M059J (cell line): ENCODE results near the gene FAM131C. TPM values are rescaled to one million over a fixed set of nuclear protein-coding genes. Genes with fewer than 3 reads are reported as not detected.
A peak's percentile ranks its signal among the peaks of the same experiment; 100 is the strongest.
"Not testable (repeated sequence)": the region's sequence is repeated elsewhere in the genome, so short reads cannot be mapped to it uniquely, and the experiment has no call there.

Experiments used
- DNase-seq: peaks from one replicate; pipeline ENCODE4 v3.0.0-alpha.2; 2012; ENCODE audit warnings: low read depth
- total RNA-seq: library from RNA; depleted of rRNA; stranded (reverse); fragments of >200 nt; shearing (Covaris generic); gene quantifications from 2 replicates; pipeline ENCODE4 v1.2.3, GENCODE V29; 2014

The FAM131C gene
- total RNA-seq, 1 experiment from 2014 or later, result 1.7 TPM

GRCh38 chr1:16076865-16077238 is 3.4 kb upstream of the FAM131C start:
- peak; percentile 94 for DNase-seq

DNA sequence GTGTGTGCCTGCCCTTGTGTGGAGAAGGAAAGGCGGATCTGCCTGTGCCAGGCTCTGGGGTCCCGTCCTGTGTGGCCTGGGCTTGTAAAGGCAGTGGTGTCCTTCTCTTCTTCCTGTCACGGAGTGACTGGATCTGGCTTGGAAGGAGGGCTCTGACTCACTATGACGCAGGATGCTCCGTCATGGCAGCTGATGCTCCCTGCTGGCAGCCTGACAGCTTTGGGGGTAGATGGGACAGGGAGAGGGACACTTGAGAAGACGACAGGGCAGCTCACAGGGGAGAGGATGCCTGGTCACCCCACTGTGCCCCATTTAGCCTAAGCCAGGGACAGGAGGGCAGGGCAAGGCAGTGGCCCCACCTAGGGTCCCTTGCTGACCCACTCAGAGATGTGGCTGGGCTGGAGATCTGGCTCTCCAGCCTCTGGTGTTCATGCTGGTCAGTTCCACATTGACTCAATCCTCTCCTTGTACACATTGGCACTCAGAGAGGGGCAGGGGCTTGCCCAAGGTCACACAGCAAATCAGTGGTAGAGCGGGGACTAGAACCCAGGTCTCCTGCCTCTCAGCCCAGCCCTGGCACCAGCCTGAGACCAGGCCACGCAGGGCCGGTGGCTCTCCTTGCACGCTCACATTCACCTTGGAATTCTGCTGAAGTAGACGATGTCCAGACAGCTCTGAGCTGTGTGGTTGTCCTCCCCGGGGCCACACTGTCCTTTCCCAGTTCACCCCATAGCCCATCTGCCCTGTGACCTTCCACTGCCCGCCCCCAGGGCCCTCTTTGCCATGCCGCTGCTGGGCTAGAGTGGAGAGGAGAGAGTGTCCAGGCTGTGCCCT is 2.8 kb upstream of the FAM131C start:
- peak; percentile 98 for DNase-seq

GRCh38 chr1:16075337-16076030 is 2.0 kb upstream of the FAM131C start:
- peak; percentile 87 for DNase-seq

DNA sequence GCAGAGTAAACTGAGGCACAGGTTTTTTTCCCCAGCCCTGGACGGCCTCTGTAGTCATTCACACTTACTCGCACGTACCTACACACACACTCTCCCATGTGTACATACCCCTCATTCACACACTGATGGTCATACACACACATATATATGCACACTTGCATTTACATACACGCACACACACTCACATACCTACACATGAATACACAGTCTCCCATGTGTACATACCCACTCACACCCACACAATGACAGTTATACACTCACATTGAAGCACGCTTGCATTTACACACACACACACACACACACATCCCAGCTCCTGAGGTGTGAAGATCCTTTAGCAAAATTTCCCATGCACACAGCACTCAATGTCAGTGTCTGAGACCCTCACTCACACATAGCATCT is 766 bp upstream of the FAM131C start:
- DNase-seq, result no peak

GRCh38 chr1:16072616-16073484 is 601 bp downstream of the FAM131C start:
- no peak for DNase-seq

GRCh38 chr1:16072095-16072494 is 1.4 kb downstream of the FAM131C start:
- no peak for DNase-seq

GRCh38 chr1:16071614-16072013 is 1.8 kb downstream of the FAM131C start:
- no peak for DNase-seq

- DNase-seq, result no peak
These were observed 2.7 kb downstream of the FAM131C start for GRCh38 chr1:16070640-16071355.

DNA sequence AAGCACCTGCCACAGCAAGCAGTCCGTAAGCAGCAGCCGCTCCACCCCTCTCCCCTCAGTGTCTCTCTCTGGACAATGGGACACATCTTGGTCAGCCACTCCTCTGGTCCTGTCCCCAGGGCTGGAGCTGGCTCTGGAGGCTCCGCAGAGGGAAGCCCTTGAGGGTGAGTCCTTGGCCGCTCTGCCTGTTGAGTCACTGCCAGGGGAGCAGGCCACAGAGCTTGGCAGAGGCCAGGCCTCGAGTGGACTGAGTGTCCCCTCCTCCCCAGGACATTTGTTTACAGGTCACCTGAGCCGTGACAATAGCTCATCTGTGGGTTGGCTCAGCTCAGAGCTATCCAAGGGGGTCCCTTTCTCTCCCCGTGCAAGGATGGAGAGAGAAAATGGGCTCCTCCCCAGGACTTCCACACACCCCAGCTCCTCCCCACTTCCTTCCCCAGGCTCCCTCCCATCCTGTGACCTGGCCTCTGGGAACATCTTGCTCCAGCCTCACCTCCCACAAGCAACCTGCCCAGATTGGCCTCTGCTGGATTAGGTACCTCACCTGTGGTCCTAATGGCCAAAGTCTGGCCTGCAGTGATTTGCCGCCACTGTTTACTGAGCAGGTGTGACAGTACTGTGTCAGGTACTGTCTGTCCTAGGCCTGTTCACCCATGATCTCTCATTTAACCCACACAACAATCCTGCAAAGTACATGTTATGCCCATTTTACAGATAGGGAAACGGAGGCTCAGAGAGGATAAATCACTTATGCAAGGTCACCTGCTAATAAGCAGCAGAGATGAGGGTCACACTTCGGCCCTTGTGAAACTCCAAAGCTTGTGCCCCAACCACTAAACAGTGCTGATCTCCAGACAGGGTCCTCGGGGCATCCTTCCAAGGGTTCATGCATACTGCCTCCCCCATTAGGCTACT is 4.8 kb downstream of the FAM131C start:
- DNase-seq, result peak; percentile 85

DNA sequence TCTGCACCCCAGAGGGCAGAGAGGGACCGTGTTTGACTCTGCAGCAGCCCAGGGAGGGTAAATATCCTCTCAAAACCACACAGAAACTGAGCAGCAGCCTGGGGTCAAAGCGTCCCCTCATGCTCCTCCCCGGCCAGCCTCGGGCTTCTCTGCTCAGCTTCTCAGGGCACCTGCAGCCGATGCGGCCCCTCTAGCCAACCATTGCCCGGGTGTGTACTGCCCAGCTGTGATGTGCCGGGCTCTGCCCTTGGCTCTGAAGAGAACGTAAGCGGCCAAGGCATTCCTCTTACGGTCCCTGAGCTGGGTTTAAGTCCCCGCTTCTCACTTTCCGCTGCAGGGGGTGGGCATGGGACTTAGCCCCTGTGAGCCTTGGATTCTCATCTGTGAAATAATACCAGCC is 5.5 kb downstream of the FAM131C start:
- DNase-seq, result no peak

DNA sequence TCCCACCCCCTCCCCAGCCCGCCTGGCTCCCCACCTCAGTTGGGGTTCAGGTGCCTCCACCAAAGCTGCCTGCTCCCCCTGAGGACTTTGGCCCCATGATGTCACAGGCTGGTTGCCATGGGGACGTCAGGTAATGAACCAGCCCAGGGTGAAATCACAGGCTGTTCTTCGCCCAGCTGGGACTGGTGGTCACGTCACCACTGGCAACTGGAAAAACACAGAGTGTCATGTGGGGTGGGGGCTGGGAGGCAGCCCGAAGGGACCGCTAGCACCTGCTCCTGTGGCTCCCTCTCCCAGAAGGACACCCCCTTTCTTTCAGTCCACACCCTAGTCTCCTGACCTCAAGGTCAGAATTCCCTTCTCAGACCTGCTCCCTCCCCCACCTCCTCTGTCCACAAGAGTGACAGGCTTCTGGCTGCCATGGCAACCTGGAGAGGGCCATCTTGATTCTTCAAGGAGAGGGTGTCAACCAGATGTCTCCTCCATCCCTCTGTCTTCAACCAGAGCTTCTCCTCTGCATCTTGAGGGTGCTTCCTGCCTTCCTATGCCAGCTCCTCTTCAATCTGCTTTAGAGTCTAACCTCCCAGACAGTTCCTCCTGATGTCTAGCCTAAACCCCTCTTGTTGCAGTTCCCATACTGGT is 6.2 kb downstream of the FAM131C start:
- peak; percentile 42 for DNase-seq

DNA sequence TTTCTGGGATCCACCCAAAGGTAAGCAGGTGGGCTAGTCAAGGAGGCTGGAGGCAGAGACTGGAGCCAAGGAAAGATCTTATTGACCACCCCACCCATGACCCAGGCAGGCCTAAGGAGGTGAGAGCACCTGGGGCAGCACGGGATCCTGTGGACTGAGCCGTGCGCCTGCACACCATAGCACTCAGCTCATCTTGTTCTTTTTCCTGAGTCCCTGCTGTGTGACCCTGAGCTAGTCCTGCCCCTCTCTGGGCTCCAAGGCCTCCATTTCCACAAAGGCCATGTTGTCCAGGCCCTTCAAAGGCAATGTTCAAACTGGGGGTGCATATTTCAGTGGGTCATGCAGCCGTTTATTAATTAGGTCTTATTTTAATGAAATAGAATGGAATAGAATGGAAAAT is 7.2 kb downstream of the FAM131C start:
- DNase-seq, result no peak

DNA sequence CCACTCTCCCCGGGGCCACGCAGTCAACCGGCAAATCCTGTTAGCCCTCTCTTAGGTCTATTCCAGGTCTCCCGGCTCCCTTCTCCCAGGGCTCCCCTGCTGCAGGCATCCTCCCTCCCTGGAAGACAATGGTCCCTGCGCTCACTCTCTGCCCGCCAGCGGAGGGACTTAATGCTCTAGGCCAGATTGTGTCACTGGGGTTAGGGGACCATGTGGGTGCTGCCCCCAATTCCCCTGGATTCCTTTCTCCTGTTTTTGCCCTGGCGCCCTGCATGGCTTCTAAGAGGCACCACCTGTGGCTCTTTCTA is 8.2 kb downstream of the FAM131C start:
- DNase-seq, result no peak

DNA sequence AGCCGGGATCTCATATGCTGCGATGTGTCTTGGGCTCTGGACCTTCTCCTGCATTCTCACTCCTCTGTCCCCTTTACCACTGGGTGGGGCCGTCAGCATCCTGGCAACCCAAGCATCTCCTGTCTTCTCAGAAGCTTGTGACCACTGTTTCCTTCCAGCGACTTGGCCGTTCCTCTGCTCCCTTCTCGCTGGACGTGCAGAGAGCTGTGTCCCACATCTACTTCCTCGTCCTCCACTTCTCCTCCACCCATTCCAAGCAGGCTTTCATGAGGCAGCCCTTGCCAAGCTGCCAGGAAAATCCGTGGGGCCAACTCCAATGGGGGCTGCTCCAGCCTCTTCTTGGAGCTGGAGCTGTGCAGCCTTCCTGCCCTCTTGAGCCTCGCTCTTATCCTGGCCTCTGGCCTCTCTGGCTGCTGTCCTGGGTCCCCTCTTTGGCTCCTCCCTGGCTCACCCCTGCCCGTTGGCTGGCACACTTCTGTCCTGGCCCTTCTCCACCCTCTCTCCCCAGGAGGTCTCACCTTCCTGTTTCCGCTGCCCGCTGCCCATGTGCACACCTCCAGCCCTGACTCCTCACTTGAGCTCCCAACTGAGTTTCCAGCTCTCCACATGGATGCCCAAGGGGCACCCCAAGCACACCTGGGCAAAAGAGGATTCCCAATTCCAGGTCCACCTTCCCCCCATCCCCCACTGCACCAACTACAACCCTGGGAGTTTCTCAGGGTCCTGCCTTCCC is 8.7 kb downstream of the FAM131C start:
- no peak for DNase-seq

DNA sequence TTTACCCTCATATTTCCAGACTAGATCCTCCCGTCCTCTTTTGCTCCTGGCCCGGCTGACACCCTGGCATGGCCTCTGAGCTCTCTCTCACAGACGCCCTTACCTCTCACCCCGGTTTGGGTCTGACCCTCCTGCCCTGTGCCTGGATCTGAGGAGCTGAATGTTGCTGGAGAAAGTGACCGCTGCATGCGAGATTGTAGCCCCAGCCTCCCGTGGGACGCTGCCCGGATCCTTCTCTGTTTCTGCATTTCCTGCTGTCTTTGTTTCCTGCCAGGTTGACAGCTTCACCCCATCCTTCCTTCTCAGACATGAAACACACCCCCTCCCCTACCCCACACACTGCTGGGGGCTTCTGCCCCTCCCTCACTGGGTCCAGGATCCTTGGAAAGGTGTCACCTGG is 9.5 kb downstream of the FAM131C start:
- DNase-seq, result no peak

DNA sequence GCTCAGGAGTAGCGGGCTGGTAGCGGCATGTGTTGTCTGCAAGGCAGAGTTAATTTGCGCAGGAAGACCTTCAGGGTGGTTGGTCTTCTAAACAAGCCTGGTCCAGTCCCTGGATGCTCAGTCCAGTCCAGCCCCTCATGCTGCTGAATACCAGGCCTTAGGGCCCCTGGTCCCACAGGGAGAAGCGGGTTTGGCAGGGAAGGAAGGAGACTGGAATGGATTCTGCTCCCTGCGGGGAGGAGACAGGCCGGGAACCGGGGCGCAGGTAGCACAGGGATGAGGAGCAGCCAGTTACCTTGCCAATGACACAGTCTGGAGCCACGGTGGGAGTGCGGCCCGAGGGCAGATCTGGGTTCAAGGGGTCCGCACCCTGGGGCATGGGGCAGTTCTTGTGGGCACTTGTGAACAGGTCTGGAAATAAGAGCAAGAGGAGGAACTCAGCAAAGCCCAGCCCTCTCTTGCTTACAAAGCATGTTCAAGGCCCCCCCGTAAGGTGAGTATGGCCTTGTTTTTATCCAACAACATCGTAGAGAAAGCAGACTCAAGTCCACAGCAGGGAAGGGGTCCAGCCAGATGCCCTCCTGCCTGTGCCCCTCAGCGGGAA is 10.1 kb downstream of the FAM131C start:
- no peak for DNase-seq

GRCh38 chr1:16062687-16063075 is 10.8 kb downstream of the FAM131C start:
- DNase-seq, result not testable (repeated sequence)

- DNase-seq, result not testable (repeated sequence)
These were observed 11.3 kb downstream of the FAM131C start for GRCh38 chr1:16061989-16062686.

DNA sequence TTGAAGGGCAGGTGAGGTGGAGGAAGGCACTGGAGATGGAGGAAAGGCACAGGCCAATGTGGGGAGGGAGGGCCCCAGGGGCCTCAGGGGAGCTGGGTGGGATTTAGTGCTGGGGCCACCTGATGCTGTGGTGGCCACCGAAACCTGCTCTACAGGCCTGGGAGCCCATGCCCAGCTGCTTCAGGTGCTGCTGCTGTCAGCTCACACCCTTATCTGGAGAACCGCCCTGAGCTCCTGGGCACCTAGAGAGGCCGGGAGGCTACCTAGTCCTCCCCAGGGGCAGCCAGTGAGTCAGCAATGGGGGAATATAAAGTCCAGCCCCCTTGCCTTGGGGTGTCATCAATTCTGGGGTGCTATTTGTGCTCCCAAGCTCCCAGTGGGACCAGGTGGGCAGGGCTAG is 12.2 kb downstream of the FAM131C start:
- DNase-seq, result no peak
